GM12878 (cell line): ENCODE results near the gene CACNG3. TPM values are rescaled to one million over a fixed set of nuclear protein-coding genes. Genes with fewer than 3 reads are reported as not detected.

Source experiments
- ATAC-seq: fragments of 200-7000 bp; cut with Tn5 transposase; 3 replicates; pipeline ENCODE4 v1.9.1; 2020; ENCODE audit warnings: mild to moderate bottlenecking, moderate library complexity
- BruUV-seq: library from RNA; stranded (reverse); fragments of 400-500 nt; replicated peaks from 2 replicates; lab custom pipeline; 2021; lab: Mats Ljungman, UMichigan
- CTCF ChIA-PET: fragments of 300-600 bp; sonication (Branson Sonifier 250); formaldehyde crosslinking; extraction: SDS; loops from one replicate; lab custom pipeline; 2021; ENCODE audit warnings: inconsistent platforms; lab: Yijun Ruan, JAX
- POLR2A ChIA-PET: fragments of 350-600 bp; formaldehyde crosslinking; extraction: SDS; loops from one replicate; lab custom pipeline; 2021; ENCODE audit warnings: inconsistent platforms; lab: Charles Lee
- RAD21 ChIA-PET: fragments of 300-600 bp; sonication (Branson Sonifier 250); formaldehyde crosslinking; loops from one replicate; lab custom pipeline; 2023; ENCODE audit warnings: antibody characterized with exemption; ENCODE audit not compliant: unreplicated experiment; lab: Charles Lee
- SMC1A ChIA-PET: fragments of 300-600 bp; sonication (Branson Sonifier 250); formaldehyde crosslinking; loops from one replicate; lab custom pipeline; 2023; ENCODE audit not compliant: unreplicated experiment, uncharacterized antibody; lab: Charles Lee
- DNase-seq: peaks from one replicate; pipeline ENCODE4 v3.0.0-alpha.2; 2011; ENCODE audit warnings: low read depth, low spot score
- FAIRE-seq: peaks from 3 replicates; lab custom pipeline; 2011; peaks lifted over from hg19 to GRCh38; lab: Jason Lieb, UNC
- H2AFZ ChIP-seq: 2 replicates; pipeline ENCODE4 v1.6.0; 2011; ENCODE audit warnings: low read depth, low read length, control low read depth; ENCODE audit not compliant: control insufficient read depth
- H3K27ac ChIP-seq: 2 replicates; pipeline ENCODE4 v1.5.1; 2011; ENCODE audit warnings: control low read depth; ENCODE audit not compliant: control insufficient read depth, insufficient read depth
- H3K27me3 ChIP-seq, 2 experiments: replicated peaks in 1 of 2; 2 replicates each; pipeline versions ENCODE4 v1.6.0 to v1.6.1; 2011; ENCODE audit warnings: low read length in 1 of 2; ENCODE audit not compliant: control insufficient read depth in 2 of 2, insufficient read depth in 2 of 2
- H3K36me3 ChIP-seq, 2 experiments: 2 replicates each; pipeline ENCODE4 v1.5.1; 2011; ENCODE audit warnings: low read length in 1 of 2; ENCODE audit not compliant: control insufficient read depth in 2 of 2, insufficient read depth in 2 of 2
- H3K4me1 ChIP-seq: 2 replicates; pipeline ENCODE4 v1.6.1; 2011; ENCODE audit warnings: mild to moderate bottlenecking, low read length, moderate library complexity, mixed read lengths; ENCODE audit not compliant: control insufficient read depth, insufficient read depth
- H3K4me2 ChIP-seq: 2 replicates; pipeline ENCODE4 v1.6.0; 2011; ENCODE audit warnings: control low read depth; ENCODE audit not compliant: control insufficient read depth, insufficient read depth
- H3K4me3 ChIP-seq: fragments of 200-600 bp; sonication (generic); 2 replicates; pipeline ENCODE4 v1.5.1; 2016
- H3K79me2 ChIP-seq: 2 replicates; pipeline ENCODE4 v1.6.0; 2011; ENCODE audit warnings: low read length; ENCODE audit not compliant: control insufficient read depth, insufficient read depth
- H3K9ac ChIP-seq: 2 replicates; pipeline ENCODE4 v1.8.0; 2011; ENCODE audit warnings: low read length, control low read depth, mixed read lengths; ENCODE audit not compliant: control insufficient read depth, insufficient read depth
- H3K9me3 ChIP-seq: replicated peaks from 3 replicates; pipeline ENCODE4 v1.5.1; 2011; ENCODE audit warnings: mild to moderate bottlenecking, low read length; ENCODE audit not compliant: control insufficient read depth, insufficient read depth
- H4K20me1 ChIP-seq: 2 replicates; pipeline ENCODE4 v1.6.0; 2011; ENCODE audit not compliant: control insufficient read depth, insufficient read depth
- RFX5 ChIP-seq: IDR thresholded peaks from 2 replicates; pipeline ENCODE4 v1.6.1; 2011; ENCODE audit warnings: low read depth, low read length, improper control_type of control experiment
- WGBS: methylation state at CpG from one replicate; pipeline ENCODE4 v1.1.6; 2016; ENCODE audit warnings: low lambda C conversion rate; ENCODE audit not compliant: insufficient replicate concordance, insufficient coverage; ENCODE audit errors: missing lambda C conversion rate; 5-methylcytosine and 5-hydroxymethylcytosine counted together
- in situ Hi-C: fragments of 300-500 bp; cut with MboI; formaldehyde crosslinking; loops from 9 replicates; pipeline ENCODE4 v1.14.3; 2018; ENCODE audit warnings: mixed read lengths
- intact Hi-C: fragments of 100-400 bp; cut with micrococcal nuclease; formaldehyde crosslinking; loops from one replicate; pipeline ENCODE4 v1.14.2; 2022; ENCODE audit not compliant: unreplicated experiment
- polyA plus RNA-seq, 11 experiments: library from polyadenylated mRNA; depleted of rRNA in 4 of 11; unstranded in 6 of 11; stranded (reverse) in 5 of 11; fragments of >200 nt; fragmentation: Nextera tagmentation in 4 of 11; fragmentation: Illumina TruSeq in 1 of 11; extraction: Ambion mirVana in 4 of 11; extraction: Trizol in 1 of 11; gene quantifications; 1 replicate in 1 of 11; 2 replicates in 10 of 11; pipeline versions ENCODE4 v1.2.1 to v1.2.3, GENCODE V29; 2011 to 2016; ENCODE audit warnings: inconsistent platforms in 2 of 11, missing spikeins in 2 of 11, low read depth in 1 of 11
- total RNA-seq, 4 experiments: library from RNA; depleted of rRNA in 3 of 4; stranded (reverse); fragments of >200 nt in 3 of 4; fragmentation: Illumina TruSeq in 1 of 4; extraction: Trizol in 1 of 4; gene quantifications; 2 replicates each; pipeline versions ENCODE4 v1.2.1 to v1.2.3, GENCODE V29; 2013 to 2021
- TF ChIP-seq, protein P1 (sequence below): fragments of 450-650 bp; IDR thresholded peaks from 2 replicates; pipeline ENCODE4 v1.6.1; 2017; ENCODE audit warnings: mild to moderate bottlenecking
- TF ChIP-seq, protein P2 (sequence below): fragments of 150-350 bp; IDR thresholded peaks from 2 replicates; pipeline ENCODE4 v1.6.1; 2016; ENCODE audit warnings: low read depth, low read length

The CACNG3 gene
- total and polyA plus RNA-seq, 10 of the 15 experiments (the other 5 are each of a cell fraction or from before 2014, with no cell fraction given), result 0.04 TPM; not detected in 9

DNA sequence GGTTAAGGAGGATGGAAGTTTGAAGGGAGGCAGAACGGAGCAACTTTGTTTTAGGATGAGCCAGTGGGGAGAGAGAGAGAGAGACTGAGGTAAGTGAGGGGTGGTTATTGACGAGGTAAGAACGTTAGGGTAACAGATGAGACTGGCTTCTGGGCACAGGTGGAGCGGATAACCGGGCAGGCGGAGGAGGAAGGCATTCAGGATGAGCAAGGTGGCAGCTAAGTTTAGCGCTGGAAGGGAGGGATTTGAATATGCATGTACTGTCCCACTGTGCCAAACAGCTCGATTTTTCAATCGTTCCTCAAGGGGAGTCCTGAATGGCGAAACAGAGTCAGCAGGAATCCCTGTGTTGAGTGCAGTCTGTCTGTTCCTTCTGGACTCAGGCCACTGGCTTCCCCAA is 35.8 kb downstream of the CACNG3 start:
- Histone ChIP-seq H3K4me2 (no peak overlapping the region), H3K4me1 (no peaks in the 10 kb centered on the region), H3K36me3 (no peaks in the 10 kb centered on the region), H3K27me3 (peaks cover 3 to 13% of the 10 kb centered on the region in 2 experiments; a peak in 3 of 4 replicates), H3K9me3 (no peaks in the 10 kb centered on the region), H3K9ac (no peak overlapping the region), H3K79me2 (no peaks in the 10 kb centered on the region), H2AFZ (no peak overlapping the region), H3K4me3 (no peak overlapping the region), H3K27ac (no peak overlapping the region), H4K20me1 (no peaks in the 10 kb centered on the region)
- no TSS peak for BruUV-seq
- CTCF ChIA-PET, result no interaction called here
- RAD21 ChIA-PET, result no interaction called here
- TF ChIP-seq RFX5, result no peak
- TF ChIP-seq, protein P1, sequence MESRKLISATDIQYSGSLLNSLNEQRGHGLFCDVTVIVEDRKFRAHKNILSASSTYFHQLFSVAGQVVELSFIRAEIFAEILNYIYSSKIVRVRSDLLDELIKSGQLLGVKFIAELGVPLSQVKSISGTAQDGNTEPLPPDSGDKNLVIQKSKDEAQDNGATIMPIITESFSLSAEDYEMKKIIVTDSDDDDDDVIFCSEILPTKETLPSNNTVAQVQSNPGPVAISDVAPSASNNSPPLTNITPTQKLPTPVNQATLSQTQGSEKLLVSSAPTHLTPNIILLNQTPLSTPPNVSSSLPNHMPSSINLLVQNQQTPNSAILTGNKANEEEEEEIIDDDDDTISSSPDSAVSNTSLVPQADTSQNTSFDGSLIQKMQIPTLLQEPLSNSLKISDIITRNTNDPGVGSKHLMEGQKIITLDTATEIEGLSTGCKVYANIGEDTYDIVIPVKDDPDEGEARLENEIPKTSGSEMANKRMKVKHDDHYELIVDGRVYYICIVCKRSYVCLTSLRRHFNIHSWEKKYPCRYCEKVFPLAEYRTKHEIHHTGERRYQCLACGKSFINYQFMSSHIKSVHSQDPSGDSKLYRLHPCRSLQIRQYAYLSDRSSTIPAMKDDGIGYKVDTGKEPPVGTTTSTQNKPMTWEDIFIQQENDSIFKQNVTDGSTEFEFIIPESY, result no peak
- TF ChIP-seq, protein P2, sequence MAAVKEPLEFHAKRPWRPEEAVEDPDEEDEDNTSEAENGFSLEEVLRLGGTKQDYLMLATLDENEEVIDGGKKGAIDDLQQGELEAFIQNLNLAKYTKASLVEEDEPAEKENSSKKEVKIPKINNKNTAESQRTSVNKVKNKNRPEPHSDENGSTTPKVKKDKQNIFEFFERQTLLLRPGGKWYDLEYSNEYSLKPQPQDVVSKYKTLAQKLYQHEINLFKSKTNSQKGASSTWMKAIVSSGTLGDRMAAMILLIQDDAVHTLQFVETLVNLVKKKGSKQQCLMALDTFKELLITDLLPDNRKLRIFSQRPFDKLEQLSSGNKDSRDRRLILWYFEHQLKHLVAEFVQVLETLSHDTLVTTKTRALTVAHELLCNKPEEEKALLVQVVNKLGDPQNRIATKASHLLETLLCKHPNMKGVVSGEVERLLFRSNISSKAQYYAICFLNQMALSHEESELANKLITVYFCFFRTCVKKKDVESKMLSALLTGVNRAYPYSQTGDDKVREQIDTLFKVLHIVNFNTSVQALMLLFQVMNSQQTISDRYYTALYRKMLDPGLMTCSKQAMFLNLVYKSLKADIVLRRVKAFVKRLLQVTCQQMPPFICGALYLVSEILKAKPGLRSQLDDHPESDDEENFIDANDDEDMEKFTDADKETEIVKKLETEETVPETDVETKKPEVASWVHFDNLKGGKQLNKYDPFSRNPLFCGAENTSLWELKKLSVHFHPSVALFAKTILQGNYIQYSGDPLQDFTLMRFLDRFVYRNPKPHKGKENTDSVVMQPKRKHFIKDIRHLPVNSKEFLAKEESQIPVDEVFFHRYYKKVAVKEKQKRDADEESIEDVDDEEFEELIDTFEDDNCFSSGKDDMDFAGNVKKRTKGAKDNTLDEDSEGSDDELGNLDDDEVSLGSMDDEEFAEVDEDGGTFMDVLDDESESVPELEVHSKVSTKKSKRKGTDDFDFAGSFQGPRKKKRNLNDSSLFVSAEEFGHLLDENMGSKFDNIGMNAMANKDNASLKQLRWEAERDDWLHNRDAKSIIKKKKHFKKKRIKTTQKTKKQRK, result no peak
- intact Hi-C loops, result no loop called here
- POLR2A ChIA-PET, result no interaction called here
- in situ Hi-C loops, result no loop called here
- FAIRE-seq (no peak), DNase-seq (no peak), ATAC-seq (no peak)
- WGBS, result 40% methylated on average over 8 of the region's 10 CpGs
- SMC1A ChIA-PET, result interaction anchor here (0.8 kb wide), 1 partner anchor 14 kb away, joined by 3 read pairs; no protein-coding TSS in a partner anchor
